22Rv1 (cell line): ENCODE data around the gene CD1E.
"Not testable (repeated sequence)": the region's sequence is repeated elsewhere in the genome, so short reads cannot be mapped to it uniquely, and the experiment has no call there.

Source experiments
- CTCF ChIP-seq: fragments of 450-650 bp; IDR thresholded peaks from 2 replicates; pipeline ENCODE4 v1.5.1; 2017; ENCODE audit warnings: mild to moderate bottlenecking
- ZFX ChIP-seq: fragments of 450-650 bp; IDR thresholded peaks from 2 replicates; pipeline ENCODE4 v1.6.1; 2017; ENCODE audit warnings: antibody characterized with exemption, borderline replicate concordance

- TF ChIP-seq CTCF, ZFX: not testable (repeated sequence)
Observed at GRCh38 chr1:158348946-158349345, 4.7 kb upstream of the CD1E start.
